Right renal cortex interstitium (tissue), 3 donors: ENCODE results near the gene NFIA. TPM values are rescaled to one million over a fixed set of nuclear protein-coding genes. Genes with fewer than 3 reads are reported as not detected.
A peak's percentile ranks its signal among the peaks of the same experiment; 100 is the strongest.

Experiments used
- DNase-seq, 3 donors: peaks; one replicate each; pipeline ENCODE4 v3.0.0-alpha.2; 2013; ENCODE audit warnings: low read depth in 3 of 3, low spot score in 2 of 3
- polyA plus RNA-seq, 3 donors: library from polyadenylated mRNA; unstranded; fragments of 120-200 nt; gene quantifications; one replicate each; pipeline ENCODE4 v1.2.1, GENCODE V29; 2013; ENCODE audit not compliant: insufficient read length in 3 of 3

NFIA gene
- polyA plus RNA-seq, 3 donors = 15.8 to 17.3 (median 16.3) TPM

DNA sequence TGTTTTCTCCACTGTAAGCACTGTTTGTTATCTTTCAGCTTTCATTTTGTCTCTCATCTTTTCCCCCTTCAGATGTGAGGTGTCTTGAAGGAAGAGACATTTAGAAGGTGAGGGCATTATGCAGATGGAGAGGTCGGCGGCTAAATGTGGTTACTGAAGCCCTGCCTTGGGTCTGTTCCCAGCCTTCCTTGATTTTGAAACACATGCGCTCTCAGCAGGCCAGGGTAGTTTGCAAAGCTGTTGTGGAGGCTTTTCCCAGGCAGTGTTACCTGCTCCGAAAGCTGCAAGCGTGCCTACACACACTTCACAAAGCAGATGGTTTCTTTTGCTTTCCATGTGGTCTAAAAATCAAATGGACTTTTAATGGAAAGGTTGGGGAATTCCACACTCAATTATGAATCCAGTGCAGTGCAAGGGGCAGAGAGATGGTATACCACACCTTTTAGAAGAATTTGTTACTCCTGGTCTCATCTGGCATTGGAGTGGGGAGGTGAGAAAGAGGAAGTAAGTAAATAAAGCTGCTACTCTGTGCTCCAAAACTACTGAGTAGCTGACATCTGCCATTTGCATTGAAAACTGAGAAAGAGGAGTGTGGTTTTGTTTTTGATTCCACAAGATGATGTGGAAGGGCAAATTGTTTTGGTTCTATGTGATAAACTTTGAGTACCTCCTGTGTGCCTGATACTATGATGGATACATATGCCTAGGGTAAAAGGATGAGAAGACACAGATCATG is 91.9 kb downstream of the NFIA start:
- DNase-seq = no peak

DNA sequence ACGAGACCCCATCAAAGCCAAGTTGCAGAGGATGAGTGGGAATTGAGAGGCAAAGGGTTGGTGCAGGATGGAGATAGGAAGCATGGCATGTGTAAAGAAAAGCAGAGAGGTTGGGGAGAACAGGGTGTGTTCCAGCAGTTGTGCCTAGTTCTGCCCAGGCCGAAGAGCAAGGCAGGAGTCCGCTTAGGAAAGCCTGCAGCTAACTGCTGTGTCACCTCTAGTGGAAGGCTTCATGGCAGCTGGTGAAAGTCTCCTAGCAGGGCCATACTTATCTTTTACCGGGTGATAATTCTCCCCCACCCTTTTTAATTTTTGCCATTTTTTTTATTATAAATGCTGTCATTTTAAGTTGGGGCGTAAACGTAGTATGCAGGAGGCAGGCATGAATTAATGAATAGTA is 93.6 kb downstream of the NFIA start:
- no peak for DNase-seq

DNA sequence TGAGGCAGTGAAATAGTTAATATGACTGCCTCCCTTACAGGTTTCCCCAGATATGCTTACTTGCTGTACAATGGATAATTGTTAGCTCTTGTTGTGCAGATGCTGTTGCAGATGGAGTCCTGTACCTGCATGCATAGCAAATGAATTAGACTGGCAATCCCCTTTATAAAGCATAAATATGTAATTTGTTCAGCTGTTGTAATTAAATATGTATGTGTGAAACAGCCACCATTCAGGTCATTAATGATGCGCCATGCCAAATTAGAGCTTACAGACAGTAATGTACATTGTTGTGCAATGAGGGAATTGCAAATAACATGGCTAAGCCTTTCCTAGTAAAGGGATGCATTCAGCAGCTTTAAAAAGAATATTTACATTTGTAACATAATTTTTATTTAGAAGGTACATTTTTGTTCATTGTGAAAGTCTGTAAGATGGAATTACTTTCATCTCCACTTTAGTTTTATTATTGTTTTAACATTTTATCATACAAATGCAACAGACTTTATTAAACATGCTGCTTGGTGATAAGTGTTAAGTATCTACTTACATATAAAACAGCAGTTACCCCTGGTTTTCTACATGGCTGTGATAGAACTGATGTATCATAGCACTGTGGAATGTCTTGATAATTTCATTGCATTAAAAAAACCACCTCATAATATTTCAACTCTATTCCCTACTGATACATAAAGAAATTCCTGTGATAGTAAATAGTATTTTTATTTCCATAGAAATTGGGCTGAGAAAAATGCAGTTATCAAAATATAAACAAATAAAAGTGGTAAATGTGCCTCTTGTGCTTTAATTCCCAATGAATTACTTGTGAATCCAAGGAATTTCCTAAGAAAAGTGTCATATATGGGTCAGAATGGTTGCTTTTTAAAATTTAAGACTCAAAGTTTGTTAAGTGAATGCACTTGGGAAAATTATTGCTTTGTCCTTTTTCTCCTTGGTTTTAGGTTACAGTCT is 99.0 kb downstream of the NFIA start:
- DNase-seq = no peak

DNA sequence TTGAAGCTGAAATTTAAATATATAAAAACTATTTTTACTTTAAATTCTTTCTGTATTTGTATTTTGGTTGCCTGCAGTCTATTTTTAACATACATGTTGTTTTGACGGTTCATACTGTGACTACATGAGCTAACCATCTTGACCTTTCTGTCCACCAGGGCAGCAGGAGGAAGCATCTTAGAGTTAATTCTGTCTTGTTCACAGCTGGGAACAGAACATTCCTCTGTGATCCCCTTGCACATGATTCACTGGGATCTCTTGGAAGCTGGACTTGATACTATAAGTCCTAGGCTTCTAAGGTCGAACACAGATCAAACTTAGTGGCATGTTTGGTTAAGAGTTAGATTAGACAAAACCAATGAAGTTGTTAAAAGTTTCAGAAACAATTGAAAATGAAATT is 99.7 kb downstream of the NFIA start:
- no peak for DNase-seq

DNA sequence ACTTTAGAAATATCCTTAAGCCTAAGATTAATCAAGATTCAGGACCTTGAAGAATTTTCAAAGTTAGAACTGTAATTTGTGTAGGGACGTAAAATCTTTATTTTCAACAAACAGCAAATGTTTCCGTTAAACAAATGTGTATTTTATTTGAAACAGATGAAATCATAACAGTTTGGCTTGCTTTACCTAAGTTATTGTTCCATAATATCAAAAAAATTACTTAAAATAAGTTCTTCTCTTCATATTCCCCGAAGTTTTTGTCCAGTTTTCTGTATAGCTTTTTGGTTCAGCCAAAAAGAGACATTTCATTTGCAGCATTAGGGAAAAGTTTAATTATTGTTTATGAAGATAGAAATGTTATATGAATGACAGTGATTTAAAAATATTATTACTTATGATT is 100.1 kb downstream of the NFIA start:
- no peak for DNase-seq

DNA sequence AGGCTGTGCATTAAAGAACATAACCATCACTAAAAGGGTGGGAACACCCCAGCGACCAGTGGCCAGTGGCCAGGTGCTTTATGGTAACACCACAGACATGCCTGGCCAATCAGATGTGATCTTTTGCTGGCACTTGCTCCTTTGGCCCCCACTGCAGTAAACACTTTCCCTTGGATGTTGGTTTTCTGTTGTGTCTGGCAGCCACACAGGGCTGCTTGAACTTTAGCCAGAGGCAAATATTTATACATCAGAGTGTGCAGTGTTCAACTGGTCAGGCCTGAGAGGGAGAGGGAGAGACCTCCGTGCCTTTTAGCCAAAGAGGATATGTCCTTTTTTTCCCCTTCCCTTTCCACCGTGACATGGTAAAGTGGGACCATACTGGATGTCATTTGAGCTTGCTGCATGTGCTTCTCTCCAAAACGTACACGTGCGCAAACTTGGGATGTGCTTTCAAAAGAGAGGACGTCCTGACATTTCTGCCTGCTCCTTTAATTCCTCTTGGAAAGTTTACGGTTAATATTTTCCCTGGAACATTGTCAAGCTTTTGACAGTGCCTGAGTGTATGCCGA is 101.2 kb downstream of the NFIA start:
- DNase-seq = peak in 2 of 3 donors; percentile 46 to 53

DNA sequence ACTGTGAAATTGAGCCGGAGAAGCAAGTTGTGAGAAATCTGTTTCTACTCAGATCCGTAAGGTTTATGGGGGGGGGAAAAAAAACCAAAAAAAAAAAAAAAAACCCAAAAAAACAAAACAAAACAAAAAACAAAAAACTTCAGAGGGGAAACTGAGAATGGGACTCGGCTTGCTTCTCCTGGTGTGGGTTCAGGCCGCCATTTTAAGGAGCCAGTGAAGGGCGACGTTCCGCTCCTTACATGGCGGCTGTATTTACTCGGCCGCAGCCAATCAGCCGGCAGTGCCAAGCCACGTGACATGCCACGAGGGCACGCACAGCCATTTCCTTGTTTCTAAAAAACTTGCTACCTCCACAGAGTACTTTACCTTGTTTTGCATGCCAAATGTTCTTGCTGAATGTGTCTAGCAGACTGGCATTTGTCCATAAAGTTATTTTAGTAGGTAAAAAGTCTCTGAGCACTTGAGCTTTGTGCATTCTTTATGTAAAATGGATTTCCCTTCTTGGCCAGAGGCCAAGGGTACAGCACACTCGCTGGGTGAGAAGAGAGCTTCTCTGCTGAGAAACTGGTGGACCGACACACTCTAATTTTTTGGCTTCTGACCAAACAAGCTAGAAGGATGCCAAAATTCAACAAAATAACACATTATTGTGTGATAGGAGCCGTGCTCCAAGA is 101.8 kb downstream of the NFIA start:
- DNase-seq = peak; percentile 76 to 88 (median 78)

DNA sequence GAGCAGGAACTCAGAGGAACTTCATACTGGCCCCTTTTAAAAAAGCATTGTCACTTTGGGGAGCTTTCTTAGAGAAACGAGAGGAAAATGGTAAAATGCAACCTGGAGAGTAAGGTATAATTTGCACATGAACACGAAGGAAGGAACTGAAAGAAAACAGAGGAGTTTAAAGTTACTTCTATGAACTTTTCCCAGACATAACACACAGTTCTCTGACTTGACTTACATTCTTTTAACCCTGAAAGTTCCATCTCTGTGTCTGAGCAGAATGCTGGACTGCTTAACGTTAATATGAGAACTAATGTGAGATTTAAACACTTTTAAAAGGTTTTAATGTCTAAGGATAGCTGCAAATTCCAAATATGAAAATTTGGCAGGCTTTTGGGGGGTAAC is 102.3 kb downstream of the NFIA start:
- no peak for DNase-seq

DNA sequence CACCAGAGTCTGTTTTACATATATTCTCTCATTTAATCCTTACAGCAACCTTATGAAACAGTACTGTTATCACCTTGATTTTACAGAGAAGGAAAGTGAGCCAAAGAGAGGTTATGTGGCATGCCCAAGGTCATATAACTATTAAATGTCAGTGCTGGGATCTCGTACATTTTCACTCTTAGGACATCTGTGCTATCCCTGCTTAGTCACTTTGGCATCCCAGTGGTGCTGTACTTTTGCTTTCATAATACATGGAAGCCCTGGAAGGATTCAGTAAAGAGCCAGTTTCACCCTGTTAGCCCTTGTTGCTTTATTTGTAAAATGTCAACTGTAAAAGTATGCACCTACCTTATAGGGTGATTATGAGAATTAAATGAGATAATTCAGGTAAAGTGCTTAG is 104.4 kb downstream of the NFIA start:
- no peak for DNase-seq

DNA sequence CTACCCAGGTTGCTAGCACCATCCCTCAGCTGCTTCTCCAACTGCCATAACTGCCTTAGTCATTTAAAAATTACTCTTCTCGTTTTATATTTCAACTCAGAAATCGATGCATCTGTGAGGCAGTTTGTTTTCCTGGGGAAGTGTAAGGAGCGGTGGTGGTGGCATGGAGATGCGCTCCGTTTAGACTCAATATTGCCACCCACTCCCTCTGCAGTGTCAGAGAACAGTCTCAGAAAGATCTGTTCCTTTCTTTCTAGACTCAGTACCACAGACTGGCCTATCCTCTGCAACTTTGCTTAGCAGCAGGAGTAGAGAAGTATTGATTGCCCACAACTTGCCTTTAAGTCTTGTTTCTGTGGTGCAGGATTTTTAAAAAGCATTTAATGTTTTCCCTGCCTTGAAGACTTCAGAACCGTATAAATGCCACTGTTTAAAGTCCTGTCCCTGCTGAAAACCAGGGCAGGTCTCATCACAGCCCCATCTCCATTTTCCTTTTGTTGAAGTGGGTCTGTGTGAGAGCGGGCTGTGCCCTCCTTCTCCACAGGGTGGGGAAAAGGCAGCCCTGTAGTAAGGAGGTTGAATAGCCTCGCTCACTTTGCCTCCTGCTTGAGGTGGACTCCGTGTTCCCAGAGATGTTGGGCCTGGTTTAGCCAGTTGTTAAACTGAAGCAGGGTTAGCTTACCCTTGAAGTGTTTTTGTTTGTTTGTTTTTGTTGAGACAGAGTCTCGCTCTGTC is 105.2 kb downstream of the NFIA start:
- DNase-seq = no peak

DNA sequence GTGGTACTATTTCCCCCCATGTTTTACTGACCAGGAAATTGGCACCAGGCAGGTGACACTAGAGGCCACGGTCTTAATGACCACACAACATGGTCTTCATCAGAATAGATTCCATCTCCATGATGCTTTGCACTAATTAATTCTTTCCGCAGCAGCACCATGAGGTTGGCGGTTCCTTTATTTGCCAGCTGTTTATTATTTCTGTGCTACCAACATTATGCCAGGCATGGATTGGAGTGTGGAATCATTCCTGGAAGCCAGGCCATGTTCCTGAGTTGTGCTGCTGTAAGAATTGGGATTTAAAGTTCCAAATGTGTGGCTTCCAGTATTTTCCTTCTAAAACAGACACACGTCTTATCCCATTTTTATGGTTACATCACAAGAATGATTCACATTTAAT is 107.8 kb downstream of the NFIA start:
- no peak for DNase-seq

DNA sequence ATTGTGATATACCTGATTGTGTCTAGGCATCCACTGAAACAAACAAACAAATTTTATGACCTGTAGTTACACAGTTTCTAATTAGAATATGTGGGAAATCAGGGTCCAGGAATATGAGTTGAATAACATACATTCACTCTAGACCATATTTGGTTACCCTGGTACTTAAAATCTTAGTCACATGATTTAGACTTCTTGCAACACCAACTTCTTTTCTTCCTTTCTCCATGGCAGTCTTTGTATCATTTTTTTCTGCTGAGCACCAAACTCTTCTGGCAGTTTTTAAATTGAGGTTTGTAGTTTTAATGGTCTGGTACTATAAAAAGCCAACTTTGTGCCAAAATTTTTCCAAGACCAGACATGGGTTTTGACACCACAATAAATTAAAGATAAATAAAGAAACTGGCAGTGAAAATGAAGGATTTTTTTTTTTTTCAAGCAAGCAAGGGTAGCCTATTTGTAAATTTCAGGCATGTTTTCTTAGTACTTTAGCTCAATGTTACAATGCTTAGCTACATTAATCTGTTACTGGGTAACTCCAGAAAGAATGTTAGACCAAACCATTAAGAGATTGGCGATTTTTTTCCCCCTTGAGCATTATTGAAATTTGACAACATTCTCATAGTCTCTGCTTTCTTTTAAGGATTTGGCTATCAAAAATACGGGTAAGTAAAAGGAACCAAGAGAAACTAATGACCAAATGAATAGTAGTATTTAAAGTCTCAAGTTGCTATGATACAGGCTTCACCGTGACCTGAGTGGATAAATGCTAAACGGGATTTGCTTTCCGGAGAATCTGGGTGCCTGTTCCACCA is 108.5 kb downstream of the NFIA start:
- DNase-seq = no peak

DNA sequence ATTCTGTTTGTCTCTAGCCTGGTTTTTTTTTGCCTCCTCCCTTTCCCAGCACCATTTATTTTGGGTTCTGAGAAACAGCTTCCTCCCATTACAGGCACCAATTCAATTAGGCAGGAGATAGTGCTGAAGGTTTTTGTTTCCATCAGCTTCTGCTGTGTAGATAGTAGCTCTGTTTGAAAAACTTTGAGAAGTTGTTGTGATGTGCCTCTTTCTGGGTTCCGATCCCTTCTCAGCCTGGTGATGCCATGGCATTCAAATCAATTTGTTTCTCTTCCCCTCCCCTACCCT is 109.0 kb downstream of the NFIA start:
- DNase-seq = no peak

DNA sequence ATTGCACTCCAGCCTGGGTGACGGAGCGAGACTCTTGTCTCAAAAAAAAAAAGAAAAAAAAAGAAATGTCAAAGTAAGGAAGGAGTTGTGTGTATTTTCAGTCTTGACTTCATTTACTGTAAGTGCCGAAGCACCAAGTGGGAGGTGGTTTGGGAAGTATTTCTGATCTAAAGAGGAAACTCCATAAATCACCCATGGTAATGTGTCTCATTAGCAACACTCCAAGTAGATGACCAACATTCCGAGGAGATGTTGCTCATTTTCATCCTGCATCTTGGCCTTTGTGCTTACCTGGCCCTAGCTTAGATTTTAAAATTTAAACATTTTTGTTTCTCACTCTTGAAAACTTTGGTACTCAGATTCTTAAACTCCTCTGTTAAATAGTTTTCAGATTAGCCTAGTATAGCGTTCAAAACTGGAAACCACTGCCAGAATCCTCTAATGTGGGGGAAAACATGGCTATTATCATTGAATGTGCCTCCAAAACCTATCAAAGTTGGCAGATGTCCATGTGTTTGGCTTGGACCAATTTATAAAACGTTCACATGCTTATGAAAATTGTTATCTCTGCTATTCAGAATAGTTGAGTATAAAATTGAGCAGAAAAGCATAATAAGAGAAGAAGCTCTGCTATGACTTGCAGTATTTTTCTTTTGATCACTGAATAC is 110.4 kb downstream of the NFIA start:
- DNase-seq = no peak

DNA sequence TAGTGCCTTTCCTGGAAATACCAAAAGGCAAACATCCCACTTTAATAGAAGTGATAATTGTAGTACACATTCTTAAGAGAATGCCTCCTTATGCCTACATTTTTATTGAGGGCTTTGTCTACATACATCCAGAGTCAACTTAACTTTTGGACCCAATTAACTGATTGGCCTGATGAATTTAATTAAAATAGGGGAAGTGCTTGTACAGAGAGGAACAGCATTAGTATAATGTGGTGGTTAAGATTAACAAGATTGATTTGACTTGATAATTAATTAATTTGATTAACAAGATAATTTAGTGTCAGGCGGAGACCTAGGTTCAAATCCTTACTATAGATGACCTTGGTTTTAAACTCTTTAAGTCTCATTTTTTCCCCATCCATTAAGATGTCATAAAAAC is 111.4 kb downstream of the NFIA start:
- no peak for DNase-seq

DNA sequence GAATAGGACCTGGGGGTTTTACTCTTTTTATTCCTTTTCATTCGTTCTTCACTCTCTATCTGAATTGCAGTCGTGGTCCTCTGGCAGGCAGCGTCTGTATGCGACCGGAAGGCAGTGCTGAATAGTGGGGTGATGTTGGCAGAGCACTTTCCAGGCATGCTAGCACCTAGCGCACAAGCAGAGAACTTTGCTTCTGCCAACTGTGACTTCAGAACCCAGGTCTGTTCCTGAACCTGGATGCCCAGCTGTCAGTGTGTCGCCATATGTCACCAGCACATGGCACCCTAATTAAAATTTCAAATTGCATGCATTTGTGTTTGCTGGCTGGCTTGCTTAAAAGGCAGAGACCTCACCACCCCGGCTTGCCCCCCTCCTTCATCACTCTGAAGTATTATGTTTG is 116.2 kb downstream of the NFIA start:
- DNase-seq = no peak

DNA sequence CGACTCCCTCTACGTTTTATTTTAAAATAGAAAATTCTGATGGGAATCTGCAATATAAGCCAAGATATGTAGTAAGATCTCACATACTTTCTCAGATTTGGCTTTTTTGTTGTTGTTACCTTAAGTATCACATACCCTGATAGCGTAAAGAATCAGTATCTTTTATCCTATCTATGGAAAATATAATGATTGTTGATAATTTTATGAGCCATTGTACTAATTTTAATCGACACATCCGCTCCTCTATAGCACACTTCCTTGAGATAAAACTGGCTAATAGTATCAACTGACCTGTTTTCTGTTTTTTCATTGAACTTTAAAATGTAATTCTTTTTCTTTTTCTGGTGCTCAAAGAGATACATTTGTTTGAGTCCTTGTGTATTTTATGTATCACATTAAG is 118.7 kb downstream of the NFIA start:
- DNase-seq = no peak

DNA sequence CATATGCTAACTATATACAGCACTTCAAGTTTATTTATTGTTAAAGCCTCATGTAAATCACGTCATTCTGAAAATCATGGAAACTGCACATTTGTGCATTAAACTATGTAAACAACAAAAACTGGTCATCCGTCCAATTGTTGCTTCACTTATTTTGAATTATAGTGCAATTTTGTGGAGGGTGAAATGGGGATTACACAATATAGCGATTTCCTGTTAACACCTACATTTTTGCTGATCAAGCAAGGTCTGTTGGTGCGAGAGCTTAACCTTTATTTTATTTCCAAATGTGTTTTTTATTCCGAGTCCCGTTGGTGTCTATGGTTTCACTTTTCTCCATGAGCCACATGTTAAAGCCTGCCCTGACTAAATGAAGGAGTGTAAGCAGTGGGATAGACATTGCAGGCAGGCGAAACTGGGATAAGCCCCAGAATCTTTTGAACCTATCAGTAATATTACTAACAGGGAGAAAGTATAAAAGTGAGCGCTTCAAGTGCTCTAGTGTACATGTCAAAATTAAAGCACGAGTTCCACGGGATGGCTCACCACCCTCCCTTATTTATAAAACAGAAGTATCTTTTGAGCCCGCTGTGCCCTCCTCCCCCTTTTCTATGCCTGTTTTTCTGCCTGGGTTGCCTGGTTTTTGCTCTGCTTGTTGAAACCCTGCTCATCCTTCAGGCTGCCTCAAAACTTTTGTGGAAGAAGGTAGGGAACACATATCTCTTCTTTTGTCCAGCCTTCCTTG is 120.7 kb downstream of the NFIA start:
- DNase-seq = no peak

DNA sequence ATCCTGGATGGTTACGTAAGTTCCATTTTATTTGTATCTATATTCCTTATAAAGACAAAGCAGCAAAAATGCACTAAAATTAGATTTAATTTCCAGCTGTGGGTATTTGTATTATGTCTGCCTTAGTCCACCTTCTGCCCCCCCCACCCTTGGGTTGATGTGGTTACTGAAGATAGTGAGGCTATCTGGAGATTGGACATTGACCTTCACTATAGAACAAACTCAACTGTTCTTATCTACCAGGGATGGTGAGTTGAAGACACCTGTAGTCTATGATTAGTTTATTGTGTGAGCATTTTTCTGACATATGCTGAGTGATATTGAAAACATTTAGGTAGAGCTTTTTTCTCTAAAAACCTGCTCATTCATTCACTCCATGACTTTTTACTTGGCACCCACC is 122.2 kb downstream of the NFIA start:
- no peak for DNase-seq
